ENCODE results near the gene DUSP28. TPM values are rescaled to one million over a fixed set of nuclear protein-coding genes. Genes with fewer than 3 reads are reported as not detected.
A peak's percentile ranks its signal among the peaks of the same experiment; 100 is the strongest.
"Not testable (repeated sequence)": the region's sequence is repeated elsewhere in the genome, so short reads cannot be mapped to it uniquely, and the experiment has no call there.

DUSP28 gene
- total RNA-seq, 1 experiment from 2014 or later = 2.2 TPM

GRCh38 chr2:240561325-240561971 is 1.3 kb downstream of the DUSP28 start:
- H3K4me1 ChIP-seq = peaks cover 20% of the 10 kb centered on the region
- peak overlapping the region; percentile 78 for H3K4me3 Mint-ChIP-seq (ENCODE audit: unreplicated experiment)
- no peaks in the 10 kb centered on the region for H3K9me3 ChIP-seq
- peaks cover 23% of the 10 kb centered on the region for H3K4me1 Mint-ChIP-seq (ENCODE audit: low read depth, unreplicated experiment)
- intact Hi-C loops (cut with micrococcal nuclease; ENCODE audit: unreplicated experiment) = no loop called here
- peak overlapping the region; percentile 54 for H3K4me3 ChIP-seq (ENCODE audit: low read depth, low read length)
- TSS peak; percentile 83 for BruUV-seq (replicated peaks)
- H3K36me3 ChIP-seq (ENCODE audit: control insufficient read depth, insufficient read depth, low read length) = no peaks in the 10 kb centered on the region
- no peak for TF ChIP-seq CTCF (IDR thresholded peaks at IDR 0.05; ENCODE audit: insufficient read depth in 1 of 2, low read depth in 1 of 2, low read length in 1 of 2, severe bottlenecking in 1 of 2, unreplicated experiment in 1 of 2)
- ChIA-PET CTCF (interaction anchor here (1.0 kb wide), 1 partner anchor 47 kb away, joined by 3 read pairs; no protein-coding TSS in a partner anchor), POLR2A (interaction anchor here (1.5 kb wide), 1 partner anchor 25 kb away, joined by 5 read pairs; the partner anchor contains the start of gene CAPN10)
- DNase-seq = no peak
- no peaks in the 10 kb centered on the region for H3K9me3 Mint-ChIP-seq (ENCODE audit: unreplicated experiment)
- H3K27me3 Mint-ChIP-seq (ENCODE audit: insufficient read depth, unreplicated experiment) = no peaks in the 10 kb centered on the region
- H3K36me3 Mint-ChIP-seq (ENCODE audit: insufficient read depth, unreplicated experiment) = peaks cover 25% of the 10 kb centered on the region
- H3K27me3 ChIP-seq (replicated peaks; ENCODE audit: control insufficient read depth, insufficient read depth, low read length) = no peaks in the 10 kb centered on the region
- peak overlapping the region; percentile 74 for H3K27ac Mint-ChIP-seq (ENCODE audit: unreplicated experiment)

GRCh38 chr2:240563231-240563630 is 3.1 kb downstream of the DUSP28 start:
- H3K27ac Mint-ChIP-seq (ENCODE audit: unreplicated experiment); H3K4me3 ChIP-seq (ENCODE audit: low read depth, low read length); H3K27me3 Mint-ChIP-seq (ENCODE audit: insufficient read depth, unreplicated experiment); POLR2A ChIA-PET; CTCF ChIA-PET; H3K4me3 Mint-ChIP-seq (ENCODE audit: unreplicated experiment); intact Hi-C loops (cut with micrococcal nuclease; ENCODE audit: unreplicated experiment); H3K9me3 Mint-ChIP-seq (ENCODE audit: unreplicated experiment); H3K27me3 ChIP-seq (replicated peaks; ENCODE audit: control insufficient read depth, insufficient read depth, low read length); H3K36me3 ChIP-seq (ENCODE audit: control insufficient read depth, insufficient read depth, low read length); BruUV-seq (replicated peaks); H3K9me3 ChIP-seq: not testable (repeated sequence)
- peaks cover 25% of the 10 kb centered on the region for H3K36me3 Mint-ChIP-seq (ENCODE audit: insufficient read depth, unreplicated experiment)
- DNase-seq = peak in 1 of 2 experiments; percentile 12
- H3K4me1 ChIP-seq = peaks cover 27% of the 10 kb centered on the region
- peaks cover 23% of the 10 kb centered on the region for H3K4me1 Mint-ChIP-seq (ENCODE audit: low read depth, unreplicated experiment)

- Mint-ChIP-seq H3K4me1 (ENCODE audit: low read depth, unreplicated experiment) (peaks cover 23% of the 10 kb centered on the region), H3K9me3 (ENCODE audit: unreplicated experiment) (no peaks in the 10 kb centered on the region), H3K27me3 (ENCODE audit: insufficient read depth, unreplicated experiment) (no peaks in the 10 kb centered on the region), H3K4me3 (ENCODE audit: unreplicated experiment) (no peak overlapping the region), H3K36me3 (ENCODE audit: insufficient read depth, unreplicated experiment) (peaks cover 25% of the 10 kb centered on the region), H3K27ac (ENCODE audit: unreplicated experiment) (no peak overlapping the region)
- H3K36me3 ChIP-seq (ENCODE audit: control insufficient read depth, insufficient read depth, low read length) = no peaks in the 10 kb centered on the region
- no peak overlapping the region for H3K4me3 ChIP-seq (ENCODE audit: low read depth, low read length)
- no peak for TF ChIP-seq CTCF (IDR thresholded peaks at IDR 0.05; ENCODE audit: insufficient read depth in 1 of 2, low read depth in 1 of 2, low read length in 1 of 2, severe bottlenecking in 1 of 2, unreplicated experiment in 1 of 2)
- intact Hi-C loops (cut with micrococcal nuclease; ENCODE audit: unreplicated experiment) = no loop called here
- DNase-seq = peak in 1 of 2 experiments; percentile 20
- H3K27me3 ChIP-seq (replicated peaks; ENCODE audit: control insufficient read depth, insufficient read depth, low read length) = no peaks in the 10 kb centered on the region
- no peaks in the 10 kb centered on the region for H3K9me3 ChIP-seq
- ChIA-PET CTCF (interaction anchor here (0.6 kb wide), 1 partner anchor 331 kb away, joined by 5 read pairs; no protein-coding TSS in a partner anchor), POLR2A (no interaction called here)
- no TSS peak for BruUV-seq (replicated peaks)
- H3K4me1 ChIP-seq = peaks cover 27% of the 10 kb centered on the region
Measured at GRCh38 chr2:240563951-240564560, 3.9 kb downstream of the DUSP28 start.
